ENCODE data around the gene KIAA0319L. TPM values are rescaled to one million over a fixed set of nuclear protein-coding genes. Genes with fewer than 3 reads are reported as not detected.

Gene KIAA0319L
- total RNA-seq, 1 experiment from 2014 or later = 46.4 TPM

DNA sequence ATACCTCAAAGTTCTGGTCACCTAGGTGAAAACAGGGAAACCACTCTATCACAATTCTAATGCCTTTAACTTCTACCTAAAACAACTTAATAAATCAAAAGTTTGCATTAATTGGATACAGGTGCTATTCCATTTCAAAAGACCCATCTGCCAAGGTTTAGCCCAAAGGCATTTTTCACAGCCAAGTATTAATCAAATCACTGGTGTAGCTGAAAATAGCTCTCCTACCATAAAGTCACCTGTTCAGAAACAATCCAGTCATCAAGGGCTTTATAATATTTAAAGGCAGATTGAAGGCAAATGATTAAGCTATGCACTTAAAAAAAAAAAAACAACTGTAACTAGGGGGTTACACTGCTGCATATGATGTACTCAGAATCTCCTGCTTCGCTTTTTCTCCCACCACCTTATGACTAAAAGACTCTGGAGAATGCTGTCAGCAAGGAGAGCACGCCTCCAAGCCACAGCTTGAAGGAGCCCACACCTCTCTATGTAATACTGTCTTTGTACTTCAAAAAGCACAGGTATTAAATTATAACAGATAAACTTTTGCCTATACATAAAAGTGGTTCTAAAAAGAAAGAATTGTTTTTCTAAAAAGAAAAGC is 20.5 kb downstream of the KIAA0319L start:
- H2BK12ac ChIP-seq (ENCODE audit: insufficient read length, low read depth, low read length) = no peak overlapping the region
- H4K8ac ChIP-seq (replicated peaks; ENCODE audit: insufficient read length, low read depth, low read length) = no peak overlapping the region
- H3K79me1 ChIP-seq (ENCODE audit: insufficient read depth, low read depth, low read length, poor library complexity, severe bottlenecking) = peaks cover 6% of the 10 kb centered on the region
- no peaks in the 10 kb centered on the region for H3K9me3 ChIP-seq (ENCODE audit: control insufficient read depth, low read depth, low read length)
- no peak overlapping the region for H3K14ac ChIP-seq (ENCODE audit: insufficient read depth, low read length)
- H3T11ph ChIP-seq (ENCODE audit: low read length) = no peak overlapping the region
- no peaks in the 10 kb centered on the region for H3K23me2 ChIP-seq (ENCODE audit: insufficient read length, low read depth, low read length, poor library complexity, severe bottlenecking)
- DNase-seq = no peak
- H3K4me1 Mint-ChIP-seq = peaks cover 46 to 57% of the 10 kb centered on the region in 2 experiments
- H2AFZ ChIP-seq (ENCODE audit: low read length) = no peak overlapping the region
- H3K56ac ChIP-seq (ENCODE audit: insufficient read length, low read depth, low read length) = no peak overlapping the region
- no peak overlapping the region for H2BK120ac ChIP-seq (ENCODE audit: low read depth, low read length, poor library complexity, severe bottlenecking)
- H4K5ac ChIP-seq (ENCODE audit: insufficient read length, low read depth, low read length) = no peak overlapping the region
- no peak overlapping the region for H3K9ac ChIP-seq (ENCODE audit: extremely low read depth, insufficient read length, low read length)
- peaks cover 0 to under 1% of the 10 kb centered on the region in 2 experiments; a peak in 1 of 5 replicates for H3K9me3 Mint-ChIP-seq
- H2BK20ac ChIP-seq (ENCODE audit: low read depth, low read length, poor library complexity, severe bottlenecking) = no peak overlapping the region
- peak overlapping the region in 2 of 3 experiments; percentile 78 to 86; a peak in 4 of 7 replicates for H3K27ac Mint-ChIP-seq
- H3K27me3 ChIP-seq (ENCODE audit: insufficient read depth, low read length) = no peaks in the 10 kb centered on the region
- no peak overlapping the region for H2BK15ac ChIP-seq (ENCODE audit: low read depth, low read length)
- H3K4me2 ChIP-seq (ENCODE audit: insufficient read depth, insufficient read length, low read length) = no peak overlapping the region
- H4K91ac ChIP-seq (ENCODE audit: insufficient read length, low read depth, low read length) = no peak overlapping the region
- TF ChIP-seq, protein P1, sequence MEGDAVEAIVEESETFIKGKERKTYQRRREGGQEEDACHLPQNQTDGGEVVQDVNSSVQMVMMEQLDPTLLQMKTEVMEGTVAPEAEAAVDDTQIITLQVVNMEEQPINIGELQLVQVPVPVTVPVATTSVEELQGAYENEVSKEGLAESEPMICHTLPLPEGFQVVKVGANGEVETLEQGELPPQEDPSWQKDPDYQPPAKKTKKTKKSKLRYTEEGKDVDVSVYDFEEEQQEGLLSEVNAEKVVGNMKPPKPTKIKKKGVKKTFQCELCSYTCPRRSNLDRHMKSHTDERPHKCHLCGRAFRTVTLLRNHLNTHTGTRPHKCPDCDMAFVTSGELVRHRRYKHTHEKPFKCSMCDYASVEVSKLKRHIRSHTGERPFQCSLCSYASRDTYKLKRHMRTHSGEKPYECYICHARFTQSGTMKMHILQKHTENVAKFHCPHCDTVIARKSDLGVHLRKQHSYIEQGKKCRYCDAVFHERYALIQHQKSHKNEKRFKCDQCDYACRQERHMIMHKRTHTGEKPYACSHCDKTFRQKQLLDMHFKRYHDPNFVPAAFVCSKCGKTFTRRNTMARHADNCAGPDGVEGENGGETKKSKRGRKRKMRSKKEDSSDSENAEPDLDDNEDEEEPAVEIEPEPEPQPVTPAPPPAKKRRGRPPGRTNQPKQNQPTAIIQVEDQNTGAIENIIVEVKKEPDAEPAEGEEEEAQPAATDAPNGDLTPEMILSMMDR (conservative IDR thresholded peaks at IDR 0.05) = no peak
- no peaks in the 10 kb centered on the region for H3K27me3 Mint-ChIP-seq (ENCODE audit: low read depth)
- no peaks in the 10 kb centered on the region for H4K20me1 ChIP-seq (ENCODE audit: control insufficient read depth, insufficient read depth, insufficient read length)
- no peak overlapping the region for H2BK5ac ChIP-seq (ENCODE audit: insufficient read length, low read length)
- H2AK5ac ChIP-seq (ENCODE audit: insufficient read length, low read length) = no peak overlapping the region
- no peak overlapping the region for H3K4ac ChIP-seq (ENCODE audit: low read depth, low read length)
- peaks cover 3 to 19% (median 11%) of the 10 kb centered on the region in 3 experiments; a peak in 6 of 7 replicates for H3K36me3 Mint-ChIP-seq (ENCODE audit: insufficient read depth in 1 of 3, low read depth in 3 of 3)
- no peak overlapping the region for H3K4me3 Mint-ChIP-seq
- no peak overlapping the region for H3K18ac ChIP-seq (ENCODE audit: insufficient read length, low read depth, low read length)
- H3K23ac ChIP-seq (ENCODE audit: insufficient read length, low read depth, low read length) = no peak overlapping the region
- no CpG with 5 or more reads among the region's 2 CpGs for WGBS (ENCODE audit: extremely low coverage, insufficient read length, low lambda C conversion rate)
- peaks cover 14% of the 10 kb centered on the region for H3K4me1 ChIP-seq (ENCODE audit: insufficient read depth, low read length)
- no peak overlapping the region for H3K27ac ChIP-seq (ENCODE audit: insufficient read length, low read depth, low read length)
- H3K79me2 ChIP-seq (ENCODE audit: insufficient read depth, low read length) = peaks cover 5% of the 10 kb centered on the region; the same call in 1 of the 2 replicates

All from H9 (cell line).